Measurements from ENCODE around the gene ATP11A. TPM values are rescaled to one million over a fixed set of nuclear protein-coding genes. Genes with fewer than 3 reads are reported as not detected.

Gene ATP11A
- total RNA-seq, 2 donors from 2014 or later: 15.2 to 38.4 TPM

DNA sequence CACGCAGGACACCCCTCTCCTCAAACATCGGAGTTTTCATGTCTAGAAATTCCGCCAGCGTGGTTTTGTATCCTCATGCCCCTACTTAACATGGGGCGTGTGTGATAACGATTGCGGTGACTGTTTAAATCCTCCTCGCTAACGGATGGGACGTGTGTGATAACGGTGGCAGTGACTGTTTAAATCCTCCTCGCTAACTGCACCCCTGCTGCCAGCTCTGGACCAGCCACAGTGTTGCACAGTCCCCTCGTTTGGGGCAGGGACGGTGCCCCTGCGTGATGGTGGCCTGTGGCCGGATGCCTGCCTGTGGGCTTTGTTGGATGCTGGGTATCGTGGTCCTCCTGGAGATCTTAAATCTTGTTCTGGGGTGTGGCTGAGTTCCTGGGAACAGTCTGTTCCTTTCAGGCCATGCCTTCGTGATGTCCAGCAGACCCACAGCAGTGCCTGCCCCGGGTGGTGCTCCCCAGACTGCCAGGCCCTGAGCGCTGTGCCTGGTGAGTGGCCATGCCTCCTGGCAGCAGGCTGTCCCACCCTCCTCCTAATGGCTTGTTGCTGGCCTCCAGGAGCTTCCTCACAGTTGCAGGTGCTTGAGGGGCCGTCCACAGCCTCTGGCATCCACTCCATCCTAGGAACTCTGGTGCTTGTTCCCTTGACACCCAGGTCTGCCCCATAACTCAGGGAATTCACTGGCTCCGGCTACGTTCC is 156.7 kb downstream of the ATP11A start:
- TF ChIP-seq, protein P1, sequence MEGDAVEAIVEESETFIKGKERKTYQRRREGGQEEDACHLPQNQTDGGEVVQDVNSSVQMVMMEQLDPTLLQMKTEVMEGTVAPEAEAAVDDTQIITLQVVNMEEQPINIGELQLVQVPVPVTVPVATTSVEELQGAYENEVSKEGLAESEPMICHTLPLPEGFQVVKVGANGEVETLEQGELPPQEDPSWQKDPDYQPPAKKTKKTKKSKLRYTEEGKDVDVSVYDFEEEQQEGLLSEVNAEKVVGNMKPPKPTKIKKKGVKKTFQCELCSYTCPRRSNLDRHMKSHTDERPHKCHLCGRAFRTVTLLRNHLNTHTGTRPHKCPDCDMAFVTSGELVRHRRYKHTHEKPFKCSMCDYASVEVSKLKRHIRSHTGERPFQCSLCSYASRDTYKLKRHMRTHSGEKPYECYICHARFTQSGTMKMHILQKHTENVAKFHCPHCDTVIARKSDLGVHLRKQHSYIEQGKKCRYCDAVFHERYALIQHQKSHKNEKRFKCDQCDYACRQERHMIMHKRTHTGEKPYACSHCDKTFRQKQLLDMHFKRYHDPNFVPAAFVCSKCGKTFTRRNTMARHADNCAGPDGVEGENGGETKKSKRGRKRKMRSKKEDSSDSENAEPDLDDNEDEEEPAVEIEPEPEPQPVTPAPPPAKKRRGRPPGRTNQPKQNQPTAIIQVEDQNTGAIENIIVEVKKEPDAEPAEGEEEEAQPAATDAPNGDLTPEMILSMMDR (IDR thresholded peaks at IDR 0.05): no peak
- Histone ChIP-seq H3K27me3 (replicated peaks; ENCODE audit: insufficient read depth) (no peaks in the 10 kb centered on the region), H3K9me3 (no peaks in the 10 kb centered on the region), H3K27ac (no peak overlapping the region), H3K4me1 (ENCODE audit: control insufficient read depth in 1 of 2, low read depth in 2 of 2) (peaks cover 0 to 17% of the 10 kb centered on the region in 2 donors), H3K4me3 (no peak overlapping the region), H3K36me3 (peaks cover 4% of the 10 kb centered on the region)
- DNase-seq (ENCODE audit: low spot score) (no peak), ATAC-seq (ENCODE audit: insufficient number of reproducible peaks, low FRiP score, low read depth) (no peak)

- no peaks in the 10 kb centered on the region for H3K9me3 ChIP-seq
- no peak overlapping the region for H3K27ac ChIP-seq
- ATAC-seq (ENCODE audit: insufficient number of reproducible peaks, low FRiP score, low read depth) (no peak), DNase-seq (ENCODE audit: low spot score) (no peak)
- TF ChIP-seq, protein P1 (IDR thresholded peaks at IDR 0.05): no peak
- no peaks in the 10 kb centered on the region for H3K27me3 ChIP-seq (replicated peaks; ENCODE audit: insufficient read depth)
- no peaks in the 10 kb centered on the region for H3K4me1 ChIP-seq (ENCODE audit: control insufficient read depth in 1 of 2, low read depth in 2 of 2)
- no peak overlapping the region for H3K4me3 ChIP-seq
- peaks cover 4% of the 10 kb centered on the region for H3K36me3 ChIP-seq
These were observed 159.7 kb downstream of the ATP11A start for GRCh38 chr13:112849500-112849899.

DNA sequence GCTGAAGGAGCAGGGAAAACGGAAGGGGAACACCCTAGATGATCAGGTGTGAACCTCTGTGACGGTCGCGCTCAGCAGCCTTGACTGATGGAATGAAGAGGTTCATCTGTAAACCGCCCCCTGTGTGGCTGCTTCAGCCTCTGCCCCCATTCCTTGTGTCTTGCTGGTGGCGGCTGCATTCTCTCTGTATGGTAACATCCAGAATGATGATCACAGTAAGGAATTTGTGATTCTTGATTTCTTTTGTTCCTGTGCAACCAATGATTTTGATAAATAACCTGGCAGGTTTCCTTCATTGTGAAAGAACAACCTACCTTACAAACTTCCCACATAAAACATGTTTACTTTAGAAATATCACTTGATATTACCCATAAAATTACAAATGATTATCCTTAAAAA is 160.4 kb downstream of the ATP11A start:
- Histone ChIP-seq H3K36me3 (peaks cover 4% of the 10 kb centered on the region), H3K27ac (no peak overlapping the region), H3K4me1 (ENCODE audit: control insufficient read depth in 1 of 2, low read depth in 2 of 2) (no peaks in the 10 kb centered on the region), H3K27me3 (replicated peaks; ENCODE audit: insufficient read depth) (no peaks in the 10 kb centered on the region), H3K4me3 (no peak overlapping the region), H3K9me3 (no peaks in the 10 kb centered on the region)
- TF ChIP-seq, protein P1 (IDR thresholded peaks at IDR 0.05): no peak
- DNase-seq (ENCODE audit: low spot score) (no peak), ATAC-seq (ENCODE audit: insufficient number of reproducible peaks, low FRiP score, low read depth) (no peak)

DNA sequence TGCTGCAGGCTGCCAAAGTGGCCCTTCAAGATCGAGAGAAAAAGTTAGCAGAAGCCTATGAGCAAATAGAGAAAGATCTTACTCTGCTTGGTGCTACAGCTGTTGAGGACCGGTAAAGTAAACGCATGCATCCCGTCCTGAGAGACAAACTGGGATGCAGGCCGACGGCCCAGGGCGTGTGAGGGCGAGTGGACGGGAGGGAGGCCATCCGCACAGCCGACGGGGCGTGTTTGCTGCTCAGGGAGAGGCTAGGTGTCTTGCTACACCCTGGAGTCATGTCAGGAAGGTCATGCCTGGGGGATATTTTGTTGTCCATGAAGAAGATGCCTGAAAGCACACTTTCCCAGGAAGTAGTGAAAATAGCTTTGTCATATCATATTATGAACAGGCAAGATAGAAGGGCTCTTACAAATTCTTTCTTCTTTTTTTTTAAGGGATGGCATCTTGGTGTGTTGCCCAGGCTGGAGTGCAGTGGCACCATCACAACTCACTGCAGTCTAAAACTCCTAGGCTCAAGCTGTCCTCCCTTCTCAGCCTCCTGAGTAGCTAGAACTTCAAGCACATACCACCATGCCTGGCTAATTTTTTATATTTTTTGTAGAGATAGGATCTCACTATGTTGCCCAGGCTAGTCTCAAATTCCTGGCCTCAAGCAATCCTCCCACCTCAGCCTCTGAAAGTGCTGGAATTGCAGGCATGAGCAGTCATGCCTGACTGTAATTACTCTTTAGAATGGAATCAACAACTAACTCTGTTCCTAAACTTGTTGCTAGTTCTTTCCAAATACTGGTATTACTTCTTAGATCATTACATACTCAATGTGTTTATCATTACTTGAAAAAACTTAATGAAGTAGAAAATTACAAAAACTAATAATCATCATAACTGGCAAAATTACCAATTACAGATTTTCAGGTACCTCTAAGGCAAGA is 161.5 kb downstream of the ATP11A start:
- no peak for ATAC-seq (ENCODE audit: insufficient number of reproducible peaks, low FRiP score, low read depth)
- TF ChIP-seq, protein P1 (IDR thresholded peaks at IDR 0.05): no peak
- no peak for DNase-seq (ENCODE audit: low spot score)
- H3K27ac ChIP-seq: no peak overlapping the region
- no peaks in the 10 kb centered on the region for H3K27me3 ChIP-seq (replicated peaks; ENCODE audit: insufficient read depth)
- no peaks in the 10 kb centered on the region for H3K9me3 ChIP-seq
- no peaks in the 10 kb centered on the region for H3K4me1 ChIP-seq (ENCODE audit: control insufficient read depth in 1 of 2, low read depth in 2 of 2)
- H3K4me3 ChIP-seq: no peak overlapping the region
- H3K36me3 ChIP-seq: peaks cover 9% of the 10 kb centered on the region

GRCh38 chr13:112852392-112852791 is 162.6 kb downstream of the ATP11A start:
- Histone ChIP-seq H3K9me3 (no peaks in the 10 kb centered on the region), H3K27ac (no peak overlapping the region), H3K36me3 (peaks cover 13% of the 10 kb centered on the region), H3K4me3 (no peak overlapping the region), H3K4me1 (ENCODE audit: control insufficient read depth in 1 of 2, low read depth in 2 of 2) (no peaks in the 10 kb centered on the region), H3K27me3 (replicated peaks; ENCODE audit: insufficient read depth) (no peaks in the 10 kb centered on the region)
- TF ChIP-seq, protein P1 (IDR thresholded peaks at IDR 0.05): no peak
- no peak for DNase-seq (ENCODE audit: low spot score)
- no peak for ATAC-seq (ENCODE audit: insufficient number of reproducible peaks, low FRiP score, low read depth)

Measured in thoracic aorta (tissue), 2 donors.